MM.1S (cell line): Measurements from ENCODE around the gene ENTPD2.
A peak's percentile ranks its signal among the peaks of the same experiment; 100 is the strongest.

Experiments
- DNase-seq: peaks from one replicate; pipeline ENCODE4 v3.0.0-alpha.2; 2015
- H2AFZ ChIP-seq: fragments of 300-600 bp; sonication (generic); 2 replicates; pipeline ENCODE4 v1.6.0; 2016; ENCODE audit warnings: antibody characterized with exemption, low read length
- H3F3A ChIP-seq: fragments of 300-600 bp; sonication (generic); 2 replicates; pipeline ENCODE4 v1.6.1; 2016; ENCODE audit warnings: mild to moderate bottlenecking, antibody characterized with exemption, low read length, moderate library complexity, mixed read lengths; ENCODE audit not compliant: insufficient read depth
- H3K27ac ChIP-seq: fragments of 300-600 bp; sonication (generic); 2 replicates; pipeline ENCODE4 v1.5.1; 2016; ENCODE audit warnings: mild to moderate bottlenecking, low read length
- H3K27me3 ChIP-seq: fragments of 300-600 bp; sonication (generic); replicated peaks from 2 replicates; pipeline ENCODE4 v1.6.0; 2016; ENCODE audit warnings: low read length; ENCODE audit not compliant: insufficient read depth
- H3K36me3 ChIP-seq: fragments of 300-600 bp; sonication (generic); replicated peaks from 2 replicates; pipeline ENCODE4 v1.6.1; 2016; ENCODE audit warnings: mild to moderate bottlenecking, low read length, mixed read lengths; ENCODE audit not compliant: insufficient read depth
- H3K4me1 ChIP-seq: fragments of 300-600 bp; sonication (generic); 2 replicates; pipeline ENCODE4 v1.6.1; 2016; ENCODE audit warnings: low read length, mixed read lengths
- H3K4me2 ChIP-seq: fragments of 300-600 bp; sonication (generic); 2 replicates; pipeline ENCODE4 v1.6.0; 2016; ENCODE audit warnings: low read depth, low read length
- H3K4me3 ChIP-seq: fragments of 300-600 bp; sonication (generic); 2 replicates; pipeline ENCODE4 v1.5.1; 2016; ENCODE audit warnings: low read length, mixed read lengths
- H3K79me2 ChIP-seq: fragments of 300-600 bp; sonication (generic); 2 replicates; pipeline ENCODE4 v1.6.1; 2016; ENCODE audit warnings: mixed run types, low read length, mixed read lengths
- H3K9ac ChIP-seq: fragments of 300-600 bp; sonication (generic); 2 replicates; pipeline ENCODE4 v1.6.1; 2016; ENCODE audit warnings: low read length, mixed read lengths
- H3K9me2 ChIP-seq: fragments of 300-600 bp; sonication (generic); replicated peaks from 2 replicates; pipeline ENCODE4 v1.6.1; 2016; ENCODE audit warnings: mild to moderate bottlenecking, low read length, mixed read lengths; ENCODE audit not compliant: insufficient read depth
- H3K9me3 ChIP-seq: fragments of 300-600 bp; sonication (generic); replicated peaks from 2 replicates; pipeline ENCODE4 v1.6.1; 2016; ENCODE audit warnings: mild to moderate bottlenecking, low read length, mixed read lengths; ENCODE audit not compliant: insufficient read depth
- H4K20me1 ChIP-seq: fragments of 300-600 bp; sonication (generic); 2 replicates; pipeline ENCODE4 v1.6.1; 2016; ENCODE audit warnings: mild to moderate bottlenecking, low read length, moderate library complexity, mixed read lengths; ENCODE audit not compliant: insufficient read depth
- CTCF ChIP-seq: fragments of 300-600 bp; sonication (generic); IDR thresholded peaks from 2 replicates; pipeline ENCODE4 v1.5.1; 2016; ENCODE audit warnings: antibody characterized with exemption, low read length, mixed read lengths
- EZH2 ChIP-seq: fragments of 300-600 bp; sonication (generic); optimal IDR thresholded peaks from 2 replicates; pipeline ENCODE3; 2017; ENCODE audit warnings: low read depth, mild to moderate bottlenecking, antibody characterized with exemption, low read length, mixed read lengths
- EZH2phosphoT487 ChIP-seq: fragments of 300-600 bp; sonication (generic); IDR thresholded peaks from 2 replicates; pipeline ENCODE4 v1.6.1; 2018; ENCODE audit warnings: antibody characterized with exemption, low read length

The ENTPD2 gene

DNA sequence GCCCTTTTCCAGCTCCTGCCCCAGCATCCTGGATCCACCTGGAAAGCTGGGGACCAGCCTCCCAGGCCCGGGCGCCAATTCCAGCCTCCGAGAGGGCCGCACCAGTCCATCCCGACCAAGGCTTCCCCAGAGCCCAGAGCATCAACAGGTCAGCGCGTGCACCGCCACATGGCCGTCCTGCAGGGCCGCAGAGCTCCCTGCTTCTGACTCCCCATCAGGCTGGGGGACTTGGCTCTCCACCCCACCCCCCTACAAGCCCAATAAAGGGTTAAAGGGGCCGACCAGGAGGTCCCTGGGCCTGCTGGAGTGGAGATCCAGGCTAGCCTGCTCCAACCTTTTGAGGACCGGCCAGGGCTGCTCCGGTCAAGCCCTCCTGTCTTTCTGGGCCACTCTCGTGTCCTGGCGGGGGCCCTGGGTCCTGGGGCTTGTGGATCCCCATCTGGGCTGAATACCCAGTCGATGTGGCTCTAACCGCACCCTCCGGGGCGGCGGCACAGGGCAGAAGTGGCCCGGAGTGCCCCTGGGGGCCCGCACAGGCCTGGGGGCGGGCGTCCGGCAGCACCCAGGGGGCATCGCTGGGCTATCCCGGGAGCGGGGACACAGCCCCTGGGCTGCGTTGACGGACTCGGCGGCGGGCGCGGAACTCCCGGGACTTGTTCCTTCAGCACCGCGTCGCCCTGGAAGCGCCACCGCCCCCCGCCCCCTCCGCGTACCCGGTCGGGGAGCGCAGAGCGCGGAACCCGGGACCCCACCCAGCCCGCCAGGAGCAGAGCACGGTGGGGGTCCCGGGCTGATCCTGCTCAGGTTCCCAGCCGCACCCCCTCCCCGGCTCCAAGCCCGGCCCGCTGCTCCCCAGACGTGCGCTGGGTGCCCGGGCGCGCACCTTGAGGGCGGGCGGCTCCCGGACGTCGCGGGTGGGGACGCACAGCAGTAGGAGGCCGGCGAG lies 590 bp downstream of the ENTPD2 start:
- H3K36me3 ChIP-seq: no peaks in the 10 kb centered on the region
- H3K79me2 ChIP-seq: no peaks in the 10 kb centered on the region
- H3K4me1 ChIP-seq: no peaks in the 10 kb centered on the region
- no peaks in the 10 kb centered on the region for H3K9me3 ChIP-seq
- H2AFZ ChIP-seq: no peak overlapping the region
- H3K9me2 ChIP-seq: no peaks in the 10 kb centered on the region
- peak overlapping the region; percentile 34 for H3K4me3 ChIP-seq
- H3F3A ChIP-seq: no peaks in the 10 kb centered on the region
- no peaks in the 10 kb centered on the region for H4K20me1 ChIP-seq
- no peak overlapping the region for H3K27ac ChIP-seq
- peak overlapping the region; percentile 70; the same call in 1 of the 2 replicates for H3K4me2 ChIP-seq
- peaks cover 74% of the 10 kb centered on the region for H3K27me3 ChIP-seq
- no peak overlapping the region for H3K9ac ChIP-seq
- no peak for DNase-seq
- TF ChIP-seq CTCF: no peak

- Histone ChIP-seq H3K4me3 (no peak overlapping the region), H3K36me3 (no peaks in the 10 kb centered on the region), H4K20me1 (no peaks in the 10 kb centered on the region), H3K27me3 (peaks cover 73% of the 10 kb centered on the region), H2AFZ (no peak overlapping the region), H3K9me2 (no peaks in the 10 kb centered on the region), H3K4me1 (no peaks in the 10 kb centered on the region), H3K4me2 (no peak overlapping the region), H3F3A (no peaks in the 10 kb centered on the region), H3K9me3 (no peaks in the 10 kb centered on the region), H3K79me2 (no peaks in the 10 kb centered on the region), H3K27ac (no peak overlapping the region), H3K9ac (no peak overlapping the region)
- TF ChIP-seq CTCF: no peak
- TF ChIP-seq EZH2phosphoT487: no peak
- no peak for TF ChIP-seq EZH2
- DNase-seq: no peak
Measured at GRCh38 chr9:137052293-137052692, 1.6 kb downstream of the ENTPD2 start.

- H3K79me2 ChIP-seq: no peaks in the 10 kb centered on the region
- H3K9me2 ChIP-seq: no peaks in the 10 kb centered on the region
- no peak overlapping the region for H3K9ac ChIP-seq
- H2AFZ ChIP-seq: no peak overlapping the region
- peaks cover 76% of the 10 kb centered on the region for H3K27me3 ChIP-seq
- H3K4me1 ChIP-seq: no peaks in the 10 kb centered on the region
- H3K4me3 ChIP-seq: no peak overlapping the region
- no peaks in the 10 kb centered on the region for H3K36me3 ChIP-seq
- H3F3A ChIP-seq: no peaks in the 10 kb centered on the region
- no peaks in the 10 kb centered on the region for H4K20me1 ChIP-seq
- no peaks in the 10 kb centered on the region for H3K9me3 ChIP-seq
- no peak for DNase-seq
- H3K4me2 ChIP-seq: no peak overlapping the region
- TF ChIP-seq EZH2 (no peak), CTCF (no peak), EZH2phosphoT487 (no peak)
- H3K27ac ChIP-seq: no peak overlapping the region
Measured at GRCh38 chr9:137051145-137051724, 2.6 kb downstream of the ENTPD2 start.
